Activated CD4-positive, alpha-beta T cell treated with anti-CD3 and anti-CD28 coated beads, Interleukin-2, amount 50 U/mL, for 4 hours (primary cell): Measurements from ENCODE around the gene TRPM5.

ENCODE experiments used
- DNase-seq, 2 experiments: peaks; one replicate each; pipeline ENCODE4 v3.0.0-alpha.2; 2020

The TRPM5 gene

DNA sequence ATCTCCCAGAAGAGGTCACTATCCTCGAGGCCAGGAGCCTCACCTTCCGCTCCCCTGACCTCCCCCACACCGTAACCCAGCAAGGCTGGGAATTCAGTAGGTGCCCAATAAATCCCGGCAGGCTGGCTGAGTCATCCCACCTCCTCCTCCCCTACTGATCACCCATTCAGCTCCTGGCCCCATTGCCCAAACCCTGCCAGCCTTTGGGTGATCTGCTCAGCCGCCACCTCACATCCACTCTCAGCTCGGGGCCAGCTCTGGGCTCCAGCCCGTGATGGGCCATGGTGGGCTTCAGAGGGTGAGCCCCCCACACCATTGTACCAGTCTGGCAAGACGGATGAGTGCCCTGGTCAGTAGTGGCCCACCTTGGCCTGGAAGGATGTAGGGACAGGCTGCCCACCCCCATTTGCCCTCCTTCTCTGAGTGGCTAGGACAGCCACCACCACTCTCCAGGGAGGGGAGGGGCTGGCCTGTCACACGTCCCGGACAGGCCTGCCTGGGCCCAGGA is 8.2 kb downstream of the TRPM5 start:
- no peak for DNase-seq

- no peak for DNase-seq
These were observed 8.9 kb downstream of the TRPM5 start for GRCh38 chr11:2435288-2436012.

GRCh38 chr11:2434506-2435255 is 9.6 kb downstream of the TRPM5 start:
- DNase-seq, result no peak

- no peak for DNase-seq
These were observed 10.3 kb downstream of the TRPM5 start for GRCh38 chr11:2434008-2434407.

- DNase-seq, result no peak
These were observed 11.0 kb downstream of the TRPM5 start for GRCh38 chr11:2433106-2433925.

DNA sequence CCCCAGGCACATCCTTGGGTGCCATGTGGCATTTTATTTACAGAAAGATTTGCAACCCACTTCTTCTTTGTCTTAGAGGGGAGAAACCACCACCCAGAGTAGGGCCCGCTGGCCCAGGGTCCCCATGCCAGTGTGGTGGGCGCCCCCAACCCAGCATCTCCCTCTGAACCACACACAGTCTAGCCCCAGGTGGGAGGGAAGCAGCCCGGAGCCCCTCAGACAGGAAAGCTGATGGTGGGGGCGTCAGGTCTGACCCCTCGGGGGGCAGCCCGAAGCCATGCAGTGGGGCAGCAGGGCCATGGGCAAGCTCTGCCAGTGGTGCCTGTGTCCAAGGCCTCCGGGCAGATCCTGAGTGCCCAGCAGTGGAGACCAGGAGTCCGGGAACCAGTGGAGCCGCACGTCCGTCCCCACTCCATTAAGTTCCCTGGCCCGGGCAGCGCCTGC is 11.7 kb downstream of the TRPM5 start:
- no peak for DNase-seq

GRCh38 chr11:2432171-2432621 is 12.1 kb downstream of the TRPM5 start:
- DNase-seq, result no peak

DNA sequence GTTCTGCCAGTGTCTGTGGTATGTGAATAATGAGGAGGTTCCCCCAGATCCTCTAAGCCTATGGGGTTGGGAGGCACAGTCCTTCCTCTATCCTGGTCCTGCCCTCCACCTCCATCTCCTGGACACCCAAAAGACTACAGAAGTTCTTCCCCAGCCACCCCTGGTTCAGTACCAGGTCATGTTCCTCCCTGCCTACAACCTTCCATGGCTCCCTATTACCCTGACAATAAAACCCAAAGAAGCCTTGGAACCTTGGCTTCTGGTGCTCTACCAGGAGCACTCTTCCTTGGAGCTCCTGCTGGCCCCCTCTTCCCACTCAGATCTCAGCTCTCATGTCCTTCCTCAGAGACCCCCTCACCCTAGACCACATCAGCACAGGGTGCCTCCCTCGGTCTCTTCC is 12.9 kb downstream of the TRPM5 start:
- no peak for DNase-seq

DNA sequence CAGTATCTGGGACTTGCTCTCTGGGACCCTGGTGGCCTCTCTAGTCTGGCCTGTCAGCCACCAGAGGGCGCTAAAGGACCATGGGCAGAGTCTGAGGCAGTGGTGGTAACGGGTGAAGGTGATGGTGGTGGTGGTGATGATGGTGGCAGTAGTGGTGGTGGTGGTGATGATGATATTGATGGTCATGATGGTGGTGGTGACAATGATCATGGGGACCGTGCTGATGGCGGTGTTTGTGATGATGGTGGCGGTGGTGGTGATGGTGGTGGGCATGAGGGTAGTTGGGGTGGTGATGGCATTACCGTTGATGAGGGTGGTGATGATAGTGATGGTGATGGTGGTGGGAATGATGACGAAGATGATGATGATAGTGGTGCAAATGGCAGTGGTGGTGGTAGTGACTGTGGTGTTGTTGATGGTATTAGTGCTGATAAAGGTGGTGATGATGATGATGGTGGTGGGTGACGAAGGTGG is 16.0 kb downstream of the TRPM5 start:
- peak; percentile 88 to 91 for DNase-seq

DNA sequence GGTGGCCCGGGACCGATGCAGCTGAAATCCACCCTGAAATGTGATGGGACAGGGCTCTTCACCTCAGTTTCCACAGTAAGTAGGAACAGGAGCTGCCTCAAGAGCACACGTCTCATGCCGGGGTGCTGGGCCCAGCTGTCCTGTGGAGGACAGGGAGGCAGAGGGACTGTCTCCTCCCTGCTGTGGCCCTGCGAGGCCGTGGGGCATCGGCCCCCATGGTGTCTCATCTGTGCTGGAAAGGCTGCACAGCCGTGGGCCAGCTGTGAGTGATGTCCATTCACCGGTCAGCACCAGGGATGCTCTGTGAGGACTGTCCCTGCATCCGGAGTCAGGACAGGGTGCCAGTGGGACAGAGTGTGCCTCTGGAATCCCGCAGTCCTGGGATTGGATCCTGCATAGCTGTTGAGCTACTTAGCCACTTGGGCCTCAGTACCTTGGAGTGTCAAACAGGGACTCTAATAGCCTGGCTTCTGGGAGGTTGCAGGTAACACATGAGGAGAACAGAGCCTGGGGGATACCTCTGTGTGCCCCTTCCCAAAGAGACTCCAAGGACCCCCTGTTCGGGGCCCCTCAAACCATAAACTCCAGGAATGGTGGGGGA is 16.5 kb downstream of the TRPM5 start:
- DNase-seq, result no peak

GRCh38 chr11:2426826-2427521 is 17.3 kb downstream of the TRPM5 start:
- no peak for DNase-seq

GRCh38 chr11:2426221-2426620 is 18.1 kb downstream of the TRPM5 start:
- DNase-seq, result no peak

DNA sequence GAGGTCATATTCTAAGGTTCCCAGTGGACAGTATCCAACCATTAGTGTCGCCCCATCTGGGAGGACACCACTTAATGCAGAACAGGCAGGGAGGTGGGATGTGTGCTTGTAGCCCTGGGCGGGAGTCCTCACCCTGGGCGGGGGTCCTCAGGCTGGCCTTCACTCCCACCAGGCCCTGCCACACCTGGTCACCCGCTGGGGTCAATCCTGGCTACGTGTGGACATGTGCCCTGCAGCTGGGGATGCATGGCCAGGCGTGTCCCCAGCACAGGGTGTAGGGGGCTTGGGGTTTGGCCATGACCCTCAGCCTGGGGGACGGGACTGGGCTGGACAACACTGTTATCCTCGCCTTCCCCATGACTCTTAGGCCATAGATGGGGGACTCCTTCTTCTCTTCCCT is 18.8 kb downstream of the TRPM5 start:
- DNase-seq, result no peak

DNA sequence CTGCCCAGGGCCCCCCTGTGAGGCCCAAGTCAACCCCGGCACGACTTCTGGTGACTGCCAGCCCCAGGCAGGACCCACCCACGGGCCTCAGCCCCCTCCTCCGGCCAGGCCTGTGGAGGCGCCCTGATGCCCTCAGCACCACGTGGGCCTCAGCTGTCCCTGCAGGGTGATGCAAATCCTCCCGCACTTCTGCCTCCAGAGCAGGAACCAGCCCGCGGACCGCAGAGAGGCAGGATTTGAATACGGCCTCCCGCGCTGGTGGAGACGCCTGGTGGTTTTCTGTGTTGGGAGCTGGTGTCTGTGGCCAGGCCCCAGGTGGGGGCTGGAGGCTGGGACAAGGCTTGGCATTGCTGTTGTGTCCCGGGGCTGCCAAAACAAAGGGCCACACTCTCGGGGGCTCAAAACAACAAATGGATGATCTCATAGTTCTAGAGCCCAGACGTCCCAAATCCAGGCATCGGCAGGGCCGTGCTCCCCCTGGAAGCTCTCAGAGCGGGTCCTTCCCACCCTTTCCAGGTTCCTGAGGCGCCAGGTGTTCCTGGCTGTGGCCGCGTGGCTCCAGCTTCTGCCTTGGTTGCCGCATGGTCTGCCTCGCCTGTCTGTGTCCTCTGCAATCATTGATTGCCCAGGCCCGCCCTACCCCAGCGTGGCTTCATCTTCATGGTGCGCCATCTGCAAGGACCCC is 19.4 kb downstream of the TRPM5 start:
- no peak for DNase-seq

GRCh38 chr11:2423157-2424025 is 20.9 kb downstream of the TRPM5 start:
- DNase-seq, result no peak

DNA sequence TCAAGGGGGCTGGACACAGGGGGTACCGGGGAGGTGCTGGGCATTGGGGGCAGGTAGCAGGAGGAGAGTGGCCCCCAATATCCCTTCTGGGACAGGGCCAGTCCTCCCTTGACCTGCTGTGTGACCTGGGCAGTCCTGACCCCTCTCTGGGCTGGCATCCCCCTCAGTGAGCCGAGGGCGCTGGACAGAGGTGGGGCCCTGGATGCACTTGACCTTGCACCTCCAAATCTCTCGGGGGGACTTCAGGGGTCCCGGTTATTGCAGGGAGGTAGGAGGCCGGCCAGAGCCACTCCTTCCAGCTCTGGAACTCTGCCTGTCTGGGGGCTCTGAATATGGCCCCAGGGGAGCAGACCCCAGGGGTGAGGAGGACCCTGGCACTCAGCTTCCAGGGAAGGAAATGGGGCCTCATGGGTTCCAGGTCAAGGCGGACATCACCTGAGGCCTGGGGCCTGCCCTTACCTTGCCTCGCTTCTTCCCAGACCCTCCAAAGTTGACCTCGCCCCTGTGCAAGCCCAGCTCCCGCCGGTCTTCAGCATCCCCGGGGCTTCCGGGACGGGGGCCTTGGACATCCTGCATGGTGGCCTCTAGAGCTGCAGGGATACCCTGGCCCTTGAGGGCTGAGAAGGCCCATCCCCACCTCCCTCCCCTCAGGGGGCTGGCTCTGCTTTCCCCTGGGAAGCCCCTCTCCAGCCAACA is 21.7 kb downstream of the TRPM5 start:
- DNase-seq, result no peak

DNA sequence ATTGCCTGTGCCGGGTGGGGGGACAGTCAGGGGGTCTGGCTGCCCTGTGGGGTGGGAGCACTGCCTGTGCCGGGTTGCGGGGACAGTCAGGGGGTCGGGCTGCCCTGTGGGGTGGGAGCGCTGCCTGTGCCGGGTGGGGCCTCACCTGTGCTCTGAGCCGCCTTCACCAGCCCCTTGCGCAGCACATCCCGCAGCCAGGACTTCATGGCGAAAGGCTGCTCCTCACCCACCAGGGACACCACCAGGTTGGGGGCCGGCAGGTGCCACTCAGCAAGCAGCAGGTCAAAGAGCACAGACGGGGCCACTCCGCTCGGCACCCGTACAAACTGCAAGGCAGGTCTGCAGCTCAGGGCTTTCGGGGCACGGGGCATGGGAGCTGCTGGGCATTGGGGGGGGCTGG is 22.3 kb downstream of the TRPM5 start:
- DNase-seq, result no peak

- no peak for DNase-seq
These were observed 22.9 kb downstream of the TRPM5 start for GRCh38 chr11:2421226-2421994.
